Peyer's patch (tissue), 4 donors: Measurements from ENCODE around the gene RELN.

Source experiments
- POLR2A ChIP-seq, 2 donors: fragments of 450-650 bp; IDR thresholded peaks; one replicate each; pipeline ENCODE4 v1.5.1; 2017; ENCODE audit warnings: antibody characterized with exemption in 2 of 2, mild to moderate bottlenecking in 2 of 2, moderate library complexity in 2 of 2
- TF ChIP-seq, protein P1 (sequence below), 6 experiments: fragments of 450-650 bp in 4 of 6; fragments of 200-600 bp in 2 of 6; sonication (generic) in 1 of 6; IDR thresholded peaks; one replicate each; pipeline ENCODE4 v1.5.1; 2017 to 2019; ENCODE audit warnings: antibody characterized with exemption in 6 of 6, mild to moderate bottlenecking in 3 of 6, moderate library complexity in 1 of 6

DNA sequence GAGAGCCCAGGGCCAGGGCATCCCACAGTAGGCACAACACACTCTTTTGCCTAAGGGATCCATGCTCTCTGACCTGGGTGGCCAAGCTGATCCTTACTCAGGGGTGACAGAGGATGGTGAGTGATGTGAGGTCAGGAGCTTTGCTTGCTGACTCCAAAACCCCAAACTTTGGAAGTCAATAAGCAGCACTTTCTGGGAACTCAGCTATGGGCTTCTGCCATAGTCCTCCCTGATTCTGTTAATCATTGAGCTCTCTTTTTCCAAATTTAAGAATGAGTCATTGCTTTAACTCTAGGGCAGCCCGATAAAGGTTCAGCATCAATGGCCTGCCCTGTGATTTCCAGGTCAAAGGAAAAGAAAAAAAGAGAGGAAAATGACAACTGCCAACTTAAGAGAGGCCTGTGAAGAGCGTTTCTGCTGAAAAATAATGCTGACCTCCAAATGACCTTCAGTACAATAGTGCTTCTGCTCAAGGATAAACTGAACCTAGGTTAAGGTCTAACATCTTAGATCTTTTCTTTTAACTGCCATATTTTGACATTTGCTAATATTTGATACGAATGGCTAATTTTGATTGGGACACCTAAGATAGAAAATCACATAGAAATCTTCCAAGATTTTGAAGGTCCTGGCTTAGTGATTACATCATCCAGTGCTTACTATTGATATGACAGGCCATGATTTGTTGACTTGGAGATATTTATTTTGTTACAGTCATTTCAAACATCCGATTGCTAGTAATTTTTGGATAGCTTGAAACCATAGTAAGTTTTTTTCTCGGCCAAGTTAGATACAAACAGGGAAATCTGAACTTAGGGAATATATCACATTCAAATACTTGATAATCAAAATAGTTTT lies 20.8 kb upstream of the RELN start:
- TF ChIP-seq, protein P1, sequence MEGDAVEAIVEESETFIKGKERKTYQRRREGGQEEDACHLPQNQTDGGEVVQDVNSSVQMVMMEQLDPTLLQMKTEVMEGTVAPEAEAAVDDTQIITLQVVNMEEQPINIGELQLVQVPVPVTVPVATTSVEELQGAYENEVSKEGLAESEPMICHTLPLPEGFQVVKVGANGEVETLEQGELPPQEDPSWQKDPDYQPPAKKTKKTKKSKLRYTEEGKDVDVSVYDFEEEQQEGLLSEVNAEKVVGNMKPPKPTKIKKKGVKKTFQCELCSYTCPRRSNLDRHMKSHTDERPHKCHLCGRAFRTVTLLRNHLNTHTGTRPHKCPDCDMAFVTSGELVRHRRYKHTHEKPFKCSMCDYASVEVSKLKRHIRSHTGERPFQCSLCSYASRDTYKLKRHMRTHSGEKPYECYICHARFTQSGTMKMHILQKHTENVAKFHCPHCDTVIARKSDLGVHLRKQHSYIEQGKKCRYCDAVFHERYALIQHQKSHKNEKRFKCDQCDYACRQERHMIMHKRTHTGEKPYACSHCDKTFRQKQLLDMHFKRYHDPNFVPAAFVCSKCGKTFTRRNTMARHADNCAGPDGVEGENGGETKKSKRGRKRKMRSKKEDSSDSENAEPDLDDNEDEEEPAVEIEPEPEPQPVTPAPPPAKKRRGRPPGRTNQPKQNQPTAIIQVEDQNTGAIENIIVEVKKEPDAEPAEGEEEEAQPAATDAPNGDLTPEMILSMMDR (IDR thresholded peaks at IDR 0.05): no peak
- no peak for TF ChIP-seq POLR2A (IDR thresholded peaks at IDR 0.05)
